ENCODE results near the gene PANX3. TPM values are rescaled to one million over a fixed set of nuclear protein-coding genes. Genes with fewer than 3 reads are reported as not detected.
A peak's percentile ranks its signal among the peaks of the same experiment; 100 is the strongest.
"Not testable (repeated sequence)": the region's sequence is repeated elsewhere in the genome, so short reads cannot be mapped to it uniquely, and the experiment has no call there.

The PANX3 gene
- not detected in 2 replicates for total RNA-seq

- DNase-seq (ENCODE audit: low read depth in 2 of 2), result no peak
Measured at GRCh38 chr11:124611064-124611463, at the start of gene PANX3. Gene PANX3 (plus strand): TSS chr11:124611428. CDS start chr11:124611557, 129 bp downstream.

- no peak for DNase-seq (ENCODE audit: low read depth in 2 of 2)
Measured at GRCh38 chr11:124569697-124570096, 41.5 kb upstream of the PANX3 start, which contains the start of gene OR8A1. Gene OR8A1 (plus strand): TSS chr11:124569997. CDS start chr11:124570120, 123 bp downstream.

GRCh38 chr11:124570160-124570559, 41.1 kb upstream of the PANX3 start:
- no peak for DNase-seq (ENCODE audit: low read depth in 2 of 2)

- no peak for DNase-seq (ENCODE audit: low read depth in 2 of 2)
Measured at GRCh38 chr11:124577716-124578427, 33.4 kb upstream of the PANX3 start.

GRCh38 chr11:124578761-124579160, 32.5 kb upstream of the PANX3 start:
- no peak for DNase-seq (ENCODE audit: low read depth in 2 of 2)

GRCh38 chr11:124581817-124582216, 29.4 kb upstream of the PANX3 start:
- no peak for DNase-seq (ENCODE audit: low read depth in 2 of 2)

GRCh38 chr11:124582565-124582964, 28.7 kb upstream of the PANX3 start:
- no peak for DNase-seq (ENCODE audit: low read depth in 2 of 2)

GRCh38 chr11:124583781-124584180, 27.4 kb upstream of the PANX3 start:
- no peak for DNase-seq (ENCODE audit: low read depth in 2 of 2)

- no peak for DNase-seq (ENCODE audit: low read depth in 2 of 2)
Measured at GRCh38 chr11:124584681-124585372, 26.4 kb upstream of the PANX3 start.

- DNase-seq (ENCODE audit: low read depth in 2 of 2), result peak; percentile 71
Measured at GRCh38 chr11:124586238-124586860, 24.9 kb upstream of the PANX3 start.

- DNase-seq (ENCODE audit: low read depth in 2 of 2), result no peak
Measured at GRCh38 chr11:124591430-124591829, 19.8 kb upstream of the PANX3 start.

GRCh38 chr11:124592627-124593026, 18.6 kb upstream of the PANX3 start:
- no peak for DNase-seq (ENCODE audit: low read depth in 2 of 2)

- DNase-seq (ENCODE audit: low read depth in 2 of 2), result no peak
Measured at GRCh38 chr11:124595302-124595701, 15.9 kb upstream of the PANX3 start.

- no peak for DNase-seq (ENCODE audit: low read depth in 2 of 2)
Measured at GRCh38 chr11:124597626-124598025, 13.6 kb upstream of the PANX3 start.

- DNase-seq (ENCODE audit: low read depth in 2 of 2), result no peak
Measured at GRCh38 chr11:124600621-124601320, 10.5 kb upstream of the PANX3 start.

GRCh38 chr11:124602193-124602592, 9.0 kb upstream of the PANX3 start:
- DNase-seq (ENCODE audit: low read depth in 2 of 2), result peak in 1 of 2 donors; percentile 7

GRCh38 chr11:124602723-124603122, 8.5 kb upstream of the PANX3 start:
- not testable (repeated sequence) for DNase-seq (ENCODE audit: low read depth in 2 of 2)

GRCh38 chr11:124605719-124606118, 5.5 kb upstream of the PANX3 start:
- DNase-seq (ENCODE audit: low read depth in 2 of 2), result no peak

GRCh38 chr11:124608147-124608546, 3.1 kb upstream of the PANX3 start:
- peak in 1 of 2 donors; percentile 31 for DNase-seq (ENCODE audit: low read depth in 2 of 2)

GRCh38 chr11:124610295-124610694, 933 bp upstream of the PANX3 start:
- no peak for DNase-seq (ENCODE audit: low read depth in 2 of 2)

GRCh38 chr11:124612045-124612444, 817 bp downstream of the PANX3 start:
- DNase-seq (ENCODE audit: low read depth in 2 of 2), result no peak
